SH-SY5Y (cell line): Measurements from ENCODE around the gene GCFC2.

Source experiments
- GATA2 ChIP-seq: IDR thresholded peaks from 2 replicates; pipeline ENCODE4 v1.6.1; 2011; ENCODE audit warnings: mild to moderate bottlenecking, low read depth, low read length
- GATA3 ChIP-seq: IDR thresholded peaks from 2 replicates; pipeline ENCODE4 v1.6.1; 2011; ENCODE audit warnings: low read depth, mild to moderate bottlenecking, low read length, moderate library complexity

The GCFC2 gene

GRCh38 chr2:75619956-75620740 is 90.6 kb downstream of the GCFC2 start:
- no peak for TF ChIP-seq GATA3
- no peak for TF ChIP-seq GATA2

GRCh38 chr2:75616933-75617332 is 93.8 kb downstream of the GCFC2 start:
- TF ChIP-seq GATA2 (no peak), GATA3 (no peak)

- TF ChIP-seq GATA2 (no peak), GATA3 (no peak)
Measured at GRCh38 chr2:75616406-75616805, 94.3 kb downstream of the GCFC2 start.

DNA sequence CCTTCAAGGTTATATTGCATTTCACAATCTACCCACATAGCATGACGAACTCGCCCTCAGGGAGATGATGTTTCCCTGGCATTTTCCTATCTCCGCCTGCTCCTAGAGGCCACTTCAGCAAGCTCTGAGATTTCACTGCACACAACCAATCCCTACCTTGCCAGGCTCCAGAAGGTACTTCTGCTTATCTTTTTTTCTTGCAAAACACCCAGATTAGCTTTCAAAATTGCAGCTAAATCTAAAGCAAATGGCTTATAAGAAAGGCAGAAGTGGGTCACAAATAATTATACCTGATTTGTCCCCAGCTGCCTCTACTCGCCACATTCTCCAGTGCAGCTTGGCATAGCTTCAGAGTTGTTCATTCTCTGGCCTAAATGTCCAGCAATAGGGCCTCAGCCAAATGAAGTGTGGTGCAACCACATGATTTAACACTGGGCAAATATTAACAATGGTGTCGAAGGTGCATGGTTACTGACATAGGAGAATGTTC is 96.5 kb downstream of the GCFC2 start:
- TF ChIP-seq GATA2 = no peak
- TF ChIP-seq GATA3 = no peak

DNA sequence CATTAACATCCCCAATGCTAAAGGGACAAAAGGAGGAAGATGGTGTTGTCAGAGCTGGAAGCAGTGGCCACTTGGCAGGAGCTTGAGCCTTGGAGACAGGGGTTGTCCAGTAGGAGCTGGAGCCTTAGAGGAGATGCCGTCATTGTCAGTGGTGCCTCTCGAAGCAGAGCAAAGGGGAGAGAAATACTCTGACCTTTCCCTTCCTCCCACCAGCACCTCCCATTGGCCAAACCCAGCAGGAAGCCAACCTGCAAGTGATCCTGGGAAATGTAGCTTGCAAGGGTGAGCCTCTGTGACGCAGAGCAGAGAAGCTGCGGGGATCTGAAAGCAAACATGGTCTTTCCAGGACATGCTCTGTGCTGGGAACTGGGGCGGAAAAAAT is 97.9 kb downstream of the GCFC2 start:
- no peak for TF ChIP-seq GATA3
- no peak for TF ChIP-seq GATA2
